OCI-LY3 (cell line): Measurements from ENCODE around the gene ACMSD.

Experiments used
- H2AFZ ChIP-seq: fragments of 200-600, 300-600 bp; shearing (Covaris generic); 2 replicates; pipeline ENCODE4 v1.6.0; 2014; ENCODE audit warnings: antibody characterized with exemption, low read depth, low read length
- H3K27ac ChIP-seq: fragments of 200-600, 300-600 bp; sonication (generic); 2 replicates; pipeline ENCODE4 v1.5.1; 2014; ENCODE audit warnings: mild to moderate bottlenecking, low read length, moderate library complexity, mixed read lengths
- H3K27me3 ChIP-seq: fragments of 200-600, 300-600 bp; sonication (generic); 2 replicates; pipeline ENCODE4 v1.6.1; 2014; ENCODE audit warnings: low read depth, low read length, mixed read lengths
- H3K36me3 ChIP-seq: fragments of 200-600, 300-600 bp; sonication (generic); replicated peaks from 2 replicates; pipeline ENCODE3; 2014; ENCODE audit warnings: low read depth, low read length, mixed read lengths
- H3K4me1 ChIP-seq: fragments of 300-600, 200-600 bp; sonication (generic); 2 replicates; pipeline ENCODE4 v1.6.1; 2014; ENCODE audit warnings: low read length, mixed read lengths
- H3K4me2 ChIP-seq: fragments of 200-600, 300-600 bp; sonication (generic); 2 replicates; pipeline ENCODE4 v1.6.1; 2014; ENCODE audit warnings: low read length, mixed read lengths
- H3K4me3 ChIP-seq: fragments of 300-600, 200-600 bp; sonication (generic); 2 replicates; pipeline ENCODE4 v1.5.1; 2014; ENCODE audit warnings: antibody characterized with exemption, mild to moderate bottlenecking, low read length, moderate library complexity
- H3K79me2 ChIP-seq: fragments of 300-600, 200-600 bp; shearing (Covaris generic); 2 replicates; pipeline ENCODE4 v1.6.1; 2014; ENCODE audit warnings: mild to moderate bottlenecking, low read length, mixed read lengths
- H3K9ac ChIP-seq: fragments of 300-600, 200-600 bp; shearing (Covaris generic); 2 replicates; pipeline ENCODE4 v1.6.0; 2014; ENCODE audit warnings: mild to moderate bottlenecking, low read length, moderate library complexity
- H3K9me3 ChIP-seq: fragments of 200-600, 300-600 bp; shearing (Covaris generic); 2 replicates; pipeline ENCODE4 v1.6.1; 2014; ENCODE audit warnings: low read length, mixed read lengths; ENCODE audit not compliant: insufficient read depth
- H4K20me1 ChIP-seq: fragments of 200-600, 300-600 bp; sonication (generic); 2 replicates; pipeline ENCODE4 v1.6.1; 2016; ENCODE audit warnings: low read length, mixed read lengths; ENCODE audit not compliant: insufficient read depth
- EZH2phosphoT487 ChIP-seq: fragments of 200-600 bp; shearing (Covaris generic); IDR thresholded peaks from 2 replicates; pipeline ENCODE4 v1.6.1; 2018; ENCODE audit warnings: antibody characterized with exemption, mixed run types, low read depth
- TF ChIP-seq, protein P1 (sequence below): fragments of 200-600, 300-600 bp; sonication (generic); IDR thresholded peaks from 2 replicates; pipeline ENCODE4 v1.5.1; 2014; ENCODE audit warnings: antibody characterized with exemption, low read length, low read depth

Gene ACMSD

DNA sequence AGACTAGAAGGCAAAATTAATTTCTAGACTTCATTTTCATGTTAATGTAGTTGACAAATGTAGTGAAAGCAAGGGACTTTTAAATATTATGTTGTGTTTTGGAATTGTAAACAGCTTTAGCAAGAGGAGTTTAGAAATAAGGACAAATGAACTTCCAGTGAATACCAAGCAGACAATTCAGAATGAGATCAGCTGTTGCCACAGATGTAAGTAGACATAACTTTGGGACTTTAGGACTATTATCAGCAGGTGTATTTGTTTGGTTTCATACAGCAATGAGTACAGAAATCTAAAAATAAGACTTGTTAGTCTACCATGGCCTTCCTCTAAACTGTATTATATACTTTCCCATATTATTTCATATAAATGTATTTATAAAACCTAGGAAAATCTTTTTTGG is 46.0 kb downstream of the ACMSD start:
- Histone ChIP-seq H4K20me1 (no peaks in the 10 kb centered on the region), H3K36me3 (no peaks in the 10 kb centered on the region), H3K9me3 (no peaks in the 10 kb centered on the region), H3K79me2 (no peaks in the 10 kb centered on the region), H3K4me2 (no peak overlapping the region), H3K4me3 (no peak overlapping the region), H3K27ac (no peak overlapping the region), H3K27me3 (no peaks in the 10 kb centered on the region), H3K4me1 (no peaks in the 10 kb centered on the region), H2AFZ (no peak overlapping the region), H3K9ac (no peak overlapping the region)
- TF ChIP-seq EZH2phosphoT487 = no peak
- TF ChIP-seq, protein P1, sequence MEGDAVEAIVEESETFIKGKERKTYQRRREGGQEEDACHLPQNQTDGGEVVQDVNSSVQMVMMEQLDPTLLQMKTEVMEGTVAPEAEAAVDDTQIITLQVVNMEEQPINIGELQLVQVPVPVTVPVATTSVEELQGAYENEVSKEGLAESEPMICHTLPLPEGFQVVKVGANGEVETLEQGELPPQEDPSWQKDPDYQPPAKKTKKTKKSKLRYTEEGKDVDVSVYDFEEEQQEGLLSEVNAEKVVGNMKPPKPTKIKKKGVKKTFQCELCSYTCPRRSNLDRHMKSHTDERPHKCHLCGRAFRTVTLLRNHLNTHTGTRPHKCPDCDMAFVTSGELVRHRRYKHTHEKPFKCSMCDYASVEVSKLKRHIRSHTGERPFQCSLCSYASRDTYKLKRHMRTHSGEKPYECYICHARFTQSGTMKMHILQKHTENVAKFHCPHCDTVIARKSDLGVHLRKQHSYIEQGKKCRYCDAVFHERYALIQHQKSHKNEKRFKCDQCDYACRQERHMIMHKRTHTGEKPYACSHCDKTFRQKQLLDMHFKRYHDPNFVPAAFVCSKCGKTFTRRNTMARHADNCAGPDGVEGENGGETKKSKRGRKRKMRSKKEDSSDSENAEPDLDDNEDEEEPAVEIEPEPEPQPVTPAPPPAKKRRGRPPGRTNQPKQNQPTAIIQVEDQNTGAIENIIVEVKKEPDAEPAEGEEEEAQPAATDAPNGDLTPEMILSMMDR = no peak

DNA sequence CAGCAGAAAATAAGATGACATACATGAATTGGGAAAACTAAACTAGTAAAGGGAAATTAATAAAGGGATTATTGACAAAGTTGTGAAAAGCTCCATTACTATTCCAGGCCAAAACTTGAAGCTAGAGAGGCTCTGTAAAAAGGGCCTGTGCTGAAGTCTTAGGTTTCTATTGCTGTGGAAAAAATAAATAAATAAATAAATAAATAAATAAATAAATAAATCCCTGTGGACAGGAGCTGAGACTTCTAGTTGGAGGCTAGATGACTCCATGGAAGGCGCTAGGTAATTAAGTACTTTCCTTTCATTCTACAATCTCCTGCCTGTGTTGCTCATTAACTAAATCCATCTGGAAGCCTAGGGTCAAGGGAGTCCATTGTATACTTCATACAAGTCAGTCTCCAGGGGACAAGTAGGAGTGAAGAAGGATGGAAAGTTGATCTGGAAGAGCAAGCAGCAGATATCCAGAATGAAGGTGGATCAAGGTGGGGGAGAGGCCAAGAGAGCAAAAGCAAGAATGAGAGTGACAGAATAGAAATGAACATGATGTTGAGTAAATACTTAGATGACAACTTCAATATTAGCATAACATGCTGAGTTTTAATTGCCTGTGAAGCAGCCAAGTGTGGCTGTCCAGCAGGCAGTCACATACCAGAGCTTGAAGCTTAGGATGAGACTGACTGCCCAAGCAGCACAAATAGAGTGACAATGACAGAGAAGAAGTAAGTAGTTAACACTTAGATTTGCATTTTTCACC is 54.0 kb downstream of the ACMSD start:
- H3K79me2 ChIP-seq = no peaks in the 10 kb centered on the region
- no peaks in the 10 kb centered on the region for H3K9me3 ChIP-seq
- H3K4me2 ChIP-seq = no peak overlapping the region
- no peak for TF ChIP-seq EZH2phosphoT487
- TF ChIP-seq, protein P1 = no peak
- no peak overlapping the region for H3K4me3 ChIP-seq
- no peaks in the 10 kb centered on the region for H4K20me1 ChIP-seq
- no peak overlapping the region for H3K27ac ChIP-seq
- no peaks in the 10 kb centered on the region for H3K27me3 ChIP-seq
- peaks cover 7% of the 10 kb centered on the region for H3K4me1 ChIP-seq
- no peaks in the 10 kb centered on the region for H3K36me3 ChIP-seq
- no peak overlapping the region for H3K9ac ChIP-seq
- no peak overlapping the region for H2AFZ ChIP-seq

DNA sequence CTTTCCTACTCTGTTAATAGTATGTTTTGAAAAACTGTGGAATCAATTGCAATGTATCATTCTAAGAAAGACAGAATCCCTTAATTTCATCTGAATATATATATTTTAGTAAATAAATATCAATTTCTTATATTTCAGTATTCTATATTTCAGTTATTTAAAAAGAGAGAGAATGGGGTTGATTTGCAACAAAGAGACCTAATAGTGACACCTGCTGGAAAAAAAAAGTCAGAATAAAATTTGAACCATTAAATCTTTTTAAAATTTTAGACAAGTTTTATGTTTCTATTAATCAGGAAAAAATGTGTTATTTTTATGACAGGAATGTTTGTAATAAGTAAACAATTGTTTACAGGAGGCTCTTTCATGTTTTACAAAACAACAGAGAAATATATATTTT is 59.5 kb downstream of the ACMSD start:
- H3K4me3 ChIP-seq = no peak overlapping the region
- no peaks in the 10 kb centered on the region for H4K20me1 ChIP-seq
- H3K9me3 ChIP-seq = no peaks in the 10 kb centered on the region
- no peaks in the 10 kb centered on the region for H3K36me3 ChIP-seq
- peaks cover 15% of the 10 kb centered on the region for H3K4me1 ChIP-seq
- no peak overlapping the region for H3K27ac ChIP-seq
- no peak overlapping the region for H2AFZ ChIP-seq
- no peak for TF ChIP-seq EZH2phosphoT487
- TF ChIP-seq, protein P1 = peak; percentile 57
- H3K4me2 ChIP-seq = no peak overlapping the region
- no peaks in the 10 kb centered on the region for H3K79me2 ChIP-seq
- no peaks in the 10 kb centered on the region for H3K27me3 ChIP-seq
- no peak overlapping the region for H3K9ac ChIP-seq

DNA sequence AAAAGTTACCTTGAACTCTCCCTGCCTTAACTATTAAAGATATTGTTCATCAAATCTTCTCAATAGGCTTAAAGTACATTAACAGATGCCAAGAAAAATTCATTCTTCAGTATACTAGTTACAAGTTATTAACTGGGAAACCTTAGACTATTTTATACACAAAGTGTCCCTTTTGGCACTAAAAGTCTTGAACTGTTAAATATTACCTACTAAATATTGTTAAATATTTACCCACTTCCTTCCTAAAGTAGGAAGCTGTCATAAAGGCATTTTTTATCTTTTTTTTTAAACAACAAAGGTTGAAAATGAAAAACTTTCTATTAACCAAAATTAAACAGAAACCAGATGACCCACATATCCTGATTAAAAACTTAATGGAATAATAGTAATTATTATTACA is 60.8 kb downstream of the ACMSD start:
- no peak overlapping the region for H3K9ac ChIP-seq
- H3K79me2 ChIP-seq = no peaks in the 10 kb centered on the region
- H3K27ac ChIP-seq = no peak overlapping the region
- no peak overlapping the region for H3K4me3 ChIP-seq
- no peaks in the 10 kb centered on the region for H3K27me3 ChIP-seq
- H3K9me3 ChIP-seq = no peaks in the 10 kb centered on the region
- TF ChIP-seq, protein P1 = no peak
- TF ChIP-seq EZH2phosphoT487 = no peak
- no peaks in the 10 kb centered on the region for H4K20me1 ChIP-seq
- H3K4me2 ChIP-seq = peak overlapping the region; percentile 7; the same call in 1 of the 2 replicates
- no peak overlapping the region for H2AFZ ChIP-seq
- H3K4me1 ChIP-seq = peaks cover 15% of the 10 kb centered on the region
- no peaks in the 10 kb centered on the region for H3K36me3 ChIP-seq
